ENCODE results near the gene NRIP3. TPM values are rescaled to one million over a fixed set of nuclear protein-coding genes. Genes with fewer than 3 reads are reported as not detected.
A peak's percentile ranks its signal among the peaks of the same experiment; 100 is the strongest.

NRIP3 gene
- total RNA-seq, 4 donors from 2014 or later = 0.80 to 1.7 TPM; not detected in 2

DNA sequence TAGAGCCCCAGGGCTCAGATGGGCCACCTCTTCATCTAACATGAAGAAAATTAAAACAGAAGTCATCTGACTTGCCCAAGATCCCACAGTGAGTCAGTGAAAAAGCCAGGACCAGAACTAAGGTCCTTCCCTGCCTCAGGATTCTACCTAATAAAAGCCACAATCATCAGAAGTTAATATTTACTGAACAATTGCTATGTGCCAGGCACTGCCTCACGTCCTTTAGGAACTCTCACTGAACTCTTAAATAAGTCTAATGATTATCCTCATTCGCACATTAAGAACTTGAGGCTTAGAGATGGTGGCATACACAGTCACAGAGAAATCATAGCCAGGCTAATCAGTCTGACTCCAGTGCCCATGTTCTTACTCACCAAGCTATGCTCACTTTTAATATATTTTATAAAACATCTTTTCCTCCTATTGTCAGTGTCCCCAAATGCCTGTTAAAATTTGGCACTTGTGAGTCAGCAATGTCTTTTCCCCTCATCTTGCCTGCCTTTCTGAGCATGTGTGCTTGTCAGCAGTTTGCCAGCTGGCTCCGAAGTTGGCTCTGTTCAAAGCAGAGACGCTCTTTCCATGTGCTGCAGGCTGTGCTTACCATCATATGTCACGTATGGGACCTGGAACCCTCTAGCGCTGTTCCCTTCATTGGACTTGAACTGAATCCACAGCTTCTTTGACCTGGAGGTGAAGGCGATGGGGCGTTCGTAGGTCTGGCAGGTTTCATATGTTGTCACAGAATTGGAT lies 21.5 kb upstream of the NRIP3 start:
- no peak for TF ChIP-seq POLR2A (IDR thresholded peaks at IDR 0.05)
- TF ChIP-seq, protein P1, sequence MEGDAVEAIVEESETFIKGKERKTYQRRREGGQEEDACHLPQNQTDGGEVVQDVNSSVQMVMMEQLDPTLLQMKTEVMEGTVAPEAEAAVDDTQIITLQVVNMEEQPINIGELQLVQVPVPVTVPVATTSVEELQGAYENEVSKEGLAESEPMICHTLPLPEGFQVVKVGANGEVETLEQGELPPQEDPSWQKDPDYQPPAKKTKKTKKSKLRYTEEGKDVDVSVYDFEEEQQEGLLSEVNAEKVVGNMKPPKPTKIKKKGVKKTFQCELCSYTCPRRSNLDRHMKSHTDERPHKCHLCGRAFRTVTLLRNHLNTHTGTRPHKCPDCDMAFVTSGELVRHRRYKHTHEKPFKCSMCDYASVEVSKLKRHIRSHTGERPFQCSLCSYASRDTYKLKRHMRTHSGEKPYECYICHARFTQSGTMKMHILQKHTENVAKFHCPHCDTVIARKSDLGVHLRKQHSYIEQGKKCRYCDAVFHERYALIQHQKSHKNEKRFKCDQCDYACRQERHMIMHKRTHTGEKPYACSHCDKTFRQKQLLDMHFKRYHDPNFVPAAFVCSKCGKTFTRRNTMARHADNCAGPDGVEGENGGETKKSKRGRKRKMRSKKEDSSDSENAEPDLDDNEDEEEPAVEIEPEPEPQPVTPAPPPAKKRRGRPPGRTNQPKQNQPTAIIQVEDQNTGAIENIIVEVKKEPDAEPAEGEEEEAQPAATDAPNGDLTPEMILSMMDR (IDR thresholded peaks at IDR 0.05) = no peak
- Histone ChIP-seq H3K4me3 (no peak overlapping the region), H3K4me1 (no peaks in the 10 kb centered on the region), H3K27me3 (no peaks in the 10 kb centered on the region), H3K36me3 (no peaks in the 10 kb centered on the region), H3K9me3 (no peaks in the 10 kb centered on the region), H3K27ac (no peak overlapping the region)
- DNase-seq = no peak

DNA sequence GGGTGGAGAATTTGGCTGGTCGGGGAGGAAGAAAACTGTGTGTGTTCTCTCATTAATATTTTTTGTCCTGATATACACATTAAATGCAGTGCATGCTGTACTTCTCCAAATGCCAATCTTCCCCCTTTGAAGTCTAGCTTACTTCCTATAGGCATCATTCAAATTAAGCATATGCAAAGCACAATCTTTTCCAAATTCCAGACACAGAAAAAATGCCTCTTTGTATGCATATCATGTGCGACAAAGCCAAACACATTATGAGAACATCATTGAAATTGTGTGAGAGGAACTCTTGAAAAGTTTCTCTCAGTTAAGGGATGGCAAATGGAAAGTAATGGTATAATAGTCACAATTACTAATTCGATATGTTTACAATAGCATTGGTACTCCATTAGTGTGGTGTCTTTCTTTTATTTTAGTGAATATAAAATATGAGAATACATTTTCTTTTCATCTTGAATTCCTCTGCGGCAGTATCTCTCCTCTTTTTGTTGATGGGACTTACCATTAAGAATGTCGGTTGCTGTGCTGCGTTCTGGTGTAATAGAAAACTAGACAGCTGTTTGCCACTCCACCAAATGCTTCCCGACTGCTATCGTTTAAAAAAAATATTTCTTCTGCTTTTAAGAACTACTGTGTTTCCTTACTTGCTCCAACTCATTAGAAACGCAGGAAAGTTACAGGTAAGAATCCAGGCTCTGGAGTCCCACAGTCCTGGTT lies 19.3 kb upstream of the NRIP3 start:
- TF ChIP-seq POLR2A (IDR thresholded peaks at IDR 0.05) = no peak
- TF ChIP-seq, protein P1 (IDR thresholded peaks at IDR 0.05) = no peak
- Histone ChIP-seq H3K9me3 (no peaks in the 10 kb centered on the region), H3K36me3 (no peaks in the 10 kb centered on the region), H3K27ac (no peak overlapping the region), H3K27me3 (no peaks in the 10 kb centered on the region), H3K4me3 (no peak overlapping the region), H3K4me1 (no peaks in the 10 kb centered on the region)
- no peak for DNase-seq

DNA sequence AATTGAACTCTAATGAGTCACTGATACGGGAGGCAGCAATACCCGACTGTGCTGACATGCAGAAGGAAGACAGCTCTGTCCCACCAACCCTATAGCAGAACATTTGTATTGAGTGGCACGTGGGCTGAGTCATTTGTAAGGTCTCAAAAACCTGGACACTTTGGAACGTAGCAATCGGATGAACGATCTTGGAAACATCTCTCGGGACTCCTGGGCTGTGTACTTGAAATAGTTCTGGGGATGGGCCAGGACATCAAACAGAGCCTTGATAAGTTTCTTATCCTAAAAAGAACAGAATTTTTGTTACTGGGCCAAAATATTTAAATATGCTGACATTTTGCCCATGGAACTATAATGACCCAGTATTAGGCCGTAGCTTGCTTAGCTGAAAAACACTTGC lies 17.1 kb upstream of the NRIP3 start:
- TF ChIP-seq, protein P1 (IDR thresholded peaks at IDR 0.05) = no peak
- no peak for TF ChIP-seq POLR2A (IDR thresholded peaks at IDR 0.05)

DNA sequence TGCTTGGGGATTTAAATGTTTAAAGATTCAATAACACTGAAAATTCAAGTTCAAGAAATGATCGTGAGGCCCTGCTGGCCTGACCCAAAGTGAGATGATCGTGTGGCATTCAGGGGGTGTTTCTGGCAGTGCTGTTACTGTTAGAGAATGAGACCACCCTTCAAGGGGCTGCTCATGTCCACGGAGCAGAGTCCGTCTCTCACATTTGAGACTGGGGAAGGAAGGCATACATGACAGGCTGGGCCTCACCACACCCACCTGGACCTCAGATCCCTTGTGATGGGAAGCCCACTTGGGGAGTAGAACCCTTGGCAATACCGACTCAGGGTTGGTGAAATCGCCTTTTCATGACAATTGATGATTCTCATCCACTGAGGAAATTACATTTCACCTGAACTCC lies 16.1 kb upstream of the NRIP3 start:
- Histone ChIP-seq H3K4me1 (no peaks in the 10 kb centered on the region), H3K36me3 (no peaks in the 10 kb centered on the region), H3K27me3 (no peaks in the 10 kb centered on the region), H3K27ac (no peak overlapping the region), H3K9me3 (no peaks in the 10 kb centered on the region), H3K4me3 (no peak overlapping the region)
- TF ChIP-seq, protein P1 (IDR thresholded peaks at IDR 0.05) = no peak
- no peak for TF ChIP-seq POLR2A (IDR thresholded peaks at IDR 0.05)
- DNase-seq = no peak

More for the DNA sequence above, 17.1 kb upstream of the NRIP3 start:
- Histone ChIP-seq H3K9me3 (no peaks in the 10 kb centered on the region), H3K36me3 (no peaks in the 10 kb centered on the region), H3K27ac (no peak overlapping the region), H3K27me3 (no peaks in the 10 kb centered on the region), H3K4me1 (no peaks in the 10 kb centered on the region), H3K4me3 (no peak overlapping the region)
- no peak for DNase-seq

DNA sequence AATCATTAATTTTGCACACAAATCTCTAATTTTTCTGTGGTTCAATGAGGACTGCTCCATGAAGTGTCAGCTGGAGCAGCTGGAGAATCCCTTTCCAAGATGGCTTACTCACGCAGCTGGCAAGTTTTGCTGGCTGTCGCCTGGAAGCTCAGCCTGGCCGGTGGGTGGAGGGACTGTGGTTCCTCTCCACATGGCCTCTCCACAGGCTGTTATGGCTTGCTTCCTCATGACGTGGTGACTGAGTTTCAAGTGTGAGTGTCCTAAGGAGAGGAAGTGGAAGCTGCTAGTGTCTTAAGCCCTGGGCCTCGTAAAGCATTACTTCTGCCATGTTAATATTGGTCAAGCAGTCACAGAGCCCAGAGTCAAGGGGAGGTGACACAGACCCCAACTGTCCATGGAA lies 14.0 kb upstream of the NRIP3 start:
- Histone ChIP-seq H3K27me3 (no peaks in the 10 kb centered on the region), H3K36me3 (no peaks in the 10 kb centered on the region), H3K4me3 (no peak overlapping the region), H3K27ac (no peak overlapping the region), H3K9me3 (no peaks in the 10 kb centered on the region), H3K4me1 (no peaks in the 10 kb centered on the region)
- DNase-seq = peak in 1 of 3 donors; percentile 58
- TF ChIP-seq POLR2A (IDR thresholded peaks at IDR 0.05) = no peak

DNA sequence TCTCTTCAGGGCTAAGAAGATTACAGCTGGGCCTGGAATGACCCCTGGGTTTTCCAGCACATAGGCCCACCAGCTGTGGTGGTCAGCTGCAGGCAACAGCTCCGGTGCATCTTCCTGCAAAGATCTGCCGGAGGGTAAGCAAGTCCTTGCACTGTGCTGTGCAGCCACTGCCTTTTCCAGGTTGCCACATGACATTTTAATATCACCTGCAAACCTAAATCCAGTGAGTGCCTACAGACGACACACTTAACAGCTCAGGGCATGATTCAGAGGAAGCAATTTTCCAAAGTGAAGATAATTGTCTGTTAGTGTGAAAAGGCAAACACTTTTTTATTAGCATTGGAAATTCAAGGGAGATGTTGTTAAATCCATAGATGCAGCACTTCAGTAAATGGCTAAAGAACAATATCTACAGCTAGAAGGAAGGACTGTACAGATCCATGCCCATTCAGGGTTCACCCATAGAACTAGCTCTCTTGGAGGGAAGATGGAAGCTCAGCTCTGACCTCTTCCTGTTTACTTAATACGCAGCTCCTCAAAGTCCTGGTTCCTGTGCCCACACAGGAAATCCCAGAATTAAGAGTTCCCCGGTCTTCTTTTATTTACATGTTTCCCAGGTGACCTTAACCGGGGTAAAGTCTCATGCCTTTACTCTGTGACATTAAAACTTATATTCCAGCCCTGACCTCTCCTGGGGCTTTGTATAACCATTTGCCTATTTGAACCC lies 13.3 kb upstream of the NRIP3 start:
- Histone ChIP-seq H3K27ac (no peak overlapping the region), H3K4me1 (no peaks in the 10 kb centered on the region), H3K27me3 (no peaks in the 10 kb centered on the region), H3K36me3 (no peaks in the 10 kb centered on the region), H3K9me3 (no peaks in the 10 kb centered on the region), H3K4me3 (no peak overlapping the region)
- no peak for DNase-seq
- TF ChIP-seq POLR2A (IDR thresholded peaks at IDR 0.05) = no peak
- TF ChIP-seq, protein P1 (IDR thresholded peaks at IDR 0.05) = no peak

Measured in Peyer's patch (tissue), 4 donors.